Liver (tissue), 9 donors: Measurements from ENCODE around the gene ZNF584. TPM values are rescaled to one million over a fixed set of nuclear protein-coding genes. Genes with fewer than 3 reads are reported as not detected.

Experiments used
- DNase-seq: peaks from one replicate; pipeline ENCODE4 v3.0.0-alpha.2; 2017; ENCODE audit warnings: low spot score
- H3K27ac ChIP-seq, 2 donors: one replicate each; pipeline ENCODE4 v1.7.0; 2013; ENCODE audit warnings: inconsistent platforms in 2 of 2, low read length in 2 of 2, control low read depth in 1 of 2, low read depth in 1 of 2, mild to moderate bottlenecking in 1 of 2
- H3K27me3 ChIP-seq, 4 donors: one replicate each; pipeline versions ENCODE4 v1.6.1 to v1.7.0; 2013; ENCODE audit warnings: low read length in 3 of 4, inconsistent platforms in 1 of 4, mild to moderate bottlenecking in 1 of 4, moderate library complexity in 1 of 4; ENCODE audit not compliant: control insufficient read depth in 4 of 4, insufficient read depth in 4 of 4
- H3K36me3 ChIP-seq, 4 donors: one replicate each; pipeline versions ENCODE4 v1.6.1 to v1.7.0; 2013; ENCODE audit warnings: low read length in 3 of 4, mild to moderate bottlenecking in 3 of 4, low read depth in 1 of 4, moderate library complexity in 1 of 4; ENCODE audit not compliant: control insufficient read depth in 4 of 4, insufficient read depth in 3 of 4
- H3K4me1 ChIP-seq, 4 donors: one replicate each; pipeline versions ENCODE4 v1.6.1 to v1.7.0; 2013; ENCODE audit warnings: low read length in 3 of 4, mild to moderate bottlenecking in 3 of 4, moderate library complexity in 1 of 4; ENCODE audit not compliant: control insufficient read depth in 4 of 4, insufficient read depth in 4 of 4
- H3K4me3 ChIP-seq, 3 donors: one replicate each; pipeline versions ENCODE4 v1.6.1 to v1.7.0; 2013; ENCODE audit warnings: low read length in 3 of 3, control low read depth in 1 of 3, low read depth in 1 of 3, mild to moderate bottlenecking in 1 of 3
- H3K9ac ChIP-seq, 2 donors: one replicate each; pipeline ENCODE4 v1.7.0; 2013; ENCODE audit warnings: low read length in 2 of 2, mild to moderate bottlenecking in 2 of 2, moderate library complexity in 2 of 2, control low read depth in 1 of 2, low read depth in 1 of 2
- H3K9me3 ChIP-seq, 4 donors: one replicate each; pipeline versions ENCODE4 v1.6.1 to v1.7.0; 2013; ENCODE audit warnings: low read length in 3 of 4; ENCODE audit not compliant: control insufficient read depth in 4 of 4
- FOXA1 ChIP-seq: IDR thresholded peaks from 2 replicates; pipeline ENCODE4 v1.6.1; 2016; ENCODE audit warnings: antibody characterized with exemption
- FOXA2 ChIP-seq: IDR thresholded peaks from 2 replicates; pipeline ENCODE4 v1.6.1; 2016; ENCODE audit warnings: antibody characterized with exemption
- GABPA ChIP-seq, 2 donors: IDR thresholded peaks in 1 of 2; conservative IDR thresholded peaks in 1 of 2; 2 replicates each; pipeline ENCODE4 v1.6.1; 2016; ENCODE audit warnings: antibody characterized with exemption in 2 of 2, mild to moderate bottlenecking in 1 of 2, moderate library complexity in 1 of 2
- HNF4A ChIP-seq, 2 donors: conservative IDR thresholded peaks; 2 replicates each; pipeline ENCODE4 v1.6.1; 2016; ENCODE audit warnings: antibody characterized with exemption in 2 of 2, mild to moderate bottlenecking in 2 of 2
- JUND ChIP-seq, 2 donors: IDR thresholded peaks; 2 replicates each; pipeline ENCODE4 v1.6.1; 2016; ENCODE audit warnings: antibody characterized with exemption in 2 of 2
- RAD21 ChIP-seq, 2 donors: IDR thresholded peaks; 2 replicates each; pipeline ENCODE4 v1.6.1; 2016; ENCODE audit warnings: antibody characterized with exemption in 2 of 2, mild to moderate bottlenecking in 2 of 2
- RXRA ChIP-seq, 2 donors: IDR thresholded peaks; 2 replicates each; pipeline ENCODE4 v1.6.1; 2017 to 2018; ENCODE audit warnings: antibody characterized with exemption in 2 of 2, mild to moderate bottlenecking in 1 of 2
- SP1 ChIP-seq: IDR thresholded peaks from 2 replicates; pipeline ENCODE4 v1.6.1; 2018; ENCODE audit warnings: antibody characterized with exemption, mild to moderate bottlenecking
- TAF1 ChIP-seq: conservative IDR thresholded peaks from 2 replicates; pipeline ENCODE4 v1.6.1; 2016; ENCODE audit warnings: antibody characterized with exemption, mild to moderate bottlenecking
- YY1 ChIP-seq: IDR thresholded peaks from 2 replicates; pipeline ENCODE4 v1.6.1; 2016; ENCODE audit warnings: antibody characterized with exemption, mild to moderate bottlenecking
- WGBS: extraction: QIAGEN DNeasy Blood & Tissue Kit; methylation state at CpG from one replicate; pipeline ENCODE4 v1.1.7; 2013; 5-methylcytosine and 5-hydroxymethylcytosine counted together
- polyA plus RNA-seq, 2 donors: library from polyadenylated mRNA; stranded (reverse) in 1 of 2; unstranded in 1 of 2; fragments of 200-250 nt in 1 of 2; fragments of >200 nt in 1 of 2; fragmentation: Nextera tagmentation in 1 of 2; extraction: Ambion mirVana in 1 of 2; gene quantifications; one replicate each; pipeline versions ENCODE4 v1.2.1 to v1.2.3, GENCODE V29; 2013 to 2015
- total RNA-seq, 2 donors: library from RNA; depleted of rRNA; stranded (reverse); fragments of >200 nt; gene quantifications; one replicate each; pipeline ENCODE4 v1.2.3, GENCODE V29; 2014
- TF ChIP-seq, protein P1 (sequence below): IDR thresholded peaks from 2 replicates; pipeline ENCODE4 v1.6.1; 2016; ENCODE audit warnings: antibody characterized with exemption
- TF ChIP-seq, protein P2 (sequence below): IDR thresholded peaks from 2 replicates; pipeline ENCODE4 v1.6.1; 2016; ENCODE audit warnings: antibody characterized with exemption
- TF ChIP-seq, protein P3 (sequence below): fragments of 150-350 bp; IDR thresholded peaks from 2 replicates; pipeline ENCODE4 v1.5.1; 2017; ENCODE audit warnings: improper control_type of control experiment, low read depth, low read length; ENCODE audit not compliant: missing input control
- TF ChIP-seq, protein P4 (sequence below): IDR thresholded peaks from 2 replicates; pipeline ENCODE4 v1.6.1; 2016; ENCODE audit warnings: antibody characterized with exemption
- TF ChIP-seq, protein P5 (sequence below): IDR thresholded peaks from 2 replicates; pipeline ENCODE4 v1.6.1; 2016; ENCODE audit warnings: antibody characterized with exemption, mild to moderate bottlenecking
- donor health status: healthy.
- donor health status: healthy.
- donor health status: healthy.
- donor health status: healthy.
- donor health status: healthy.

Gene ZNF584
- total and polyA plus RNA-seq, 4 donors = 3.6 to 12.6 (median 10.0) TPM

DNA sequence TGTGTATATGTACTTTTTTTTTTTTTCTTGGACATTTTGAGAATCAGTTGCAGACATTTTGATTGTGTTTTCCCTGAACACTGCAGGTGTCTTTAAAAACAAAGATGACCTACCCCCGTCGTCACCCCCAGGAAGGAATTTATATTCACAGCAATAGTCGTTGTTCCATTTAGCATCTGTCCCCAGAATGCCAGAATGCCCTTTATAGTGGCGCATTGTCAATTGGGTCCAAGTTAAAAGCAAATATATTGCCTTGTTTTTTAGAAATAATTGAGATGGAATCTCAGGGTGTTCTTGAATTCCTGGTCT, 14.8 kb upstream of the ZNF584 start:
- Histone ChIP-seq H3K9me3 (no peaks in the 10 kb centered on the region), H3K4me3 (no peak overlapping the region), H3K36me3 (peaks cover 24 to 48% (median 30%) of the 10 kb centered on the region in 4 donors), H3K9ac (no peak overlapping the region), H3K4me1 (peaks cover 0 to 6% (median 4%) of the 10 kb centered on the region in 4 donors), H3K27me3 (peaks cover 0 to 5% (median 0%) of the 10 kb centered on the region in 4 donors), H3K27ac (no peak overlapping the region)
- TF ChIP-seq RAD21 (IDR thresholded peaks at IDR 0.05) (no peak), HNF4A (conservative IDR thresholded peaks at IDR 0.05) (no peak), TAF1 (no peak), FOXA1 (no peak), FOXA2 (no peak), SP1 (no peak), GABPA (IDR thresholded peaks at IDR 0.05 in 1 of 2, conservative IDR thresholded peaks at IDR 0.05 in 1 of 2) (no peak), JUND (IDR thresholded peaks at IDR 0.05) (no peak), YY1 (no peak)
- TF ChIP-seq, protein P1, sequence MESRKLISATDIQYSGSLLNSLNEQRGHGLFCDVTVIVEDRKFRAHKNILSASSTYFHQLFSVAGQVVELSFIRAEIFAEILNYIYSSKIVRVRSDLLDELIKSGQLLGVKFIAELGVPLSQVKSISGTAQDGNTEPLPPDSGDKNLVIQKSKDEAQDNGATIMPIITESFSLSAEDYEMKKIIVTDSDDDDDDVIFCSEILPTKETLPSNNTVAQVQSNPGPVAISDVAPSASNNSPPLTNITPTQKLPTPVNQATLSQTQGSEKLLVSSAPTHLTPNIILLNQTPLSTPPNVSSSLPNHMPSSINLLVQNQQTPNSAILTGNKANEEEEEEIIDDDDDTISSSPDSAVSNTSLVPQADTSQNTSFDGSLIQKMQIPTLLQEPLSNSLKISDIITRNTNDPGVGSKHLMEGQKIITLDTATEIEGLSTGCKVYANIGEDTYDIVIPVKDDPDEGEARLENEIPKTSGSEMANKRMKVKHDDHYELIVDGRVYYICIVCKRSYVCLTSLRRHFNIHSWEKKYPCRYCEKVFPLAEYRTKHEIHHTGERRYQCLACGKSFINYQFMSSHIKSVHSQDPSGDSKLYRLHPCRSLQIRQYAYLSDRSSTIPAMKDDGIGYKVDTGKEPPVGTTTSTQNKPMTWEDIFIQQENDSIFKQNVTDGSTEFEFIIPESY = no peak
- TF ChIP-seq, protein P2, sequence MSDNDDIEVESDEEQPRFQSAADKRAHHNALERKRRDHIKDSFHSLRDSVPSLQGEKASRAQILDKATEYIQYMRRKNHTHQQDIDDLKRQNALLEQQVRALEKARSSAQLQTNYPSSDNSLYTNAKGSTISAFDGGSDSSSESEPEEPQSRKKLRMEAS = no peak
- TF ChIP-seq, protein P3, sequence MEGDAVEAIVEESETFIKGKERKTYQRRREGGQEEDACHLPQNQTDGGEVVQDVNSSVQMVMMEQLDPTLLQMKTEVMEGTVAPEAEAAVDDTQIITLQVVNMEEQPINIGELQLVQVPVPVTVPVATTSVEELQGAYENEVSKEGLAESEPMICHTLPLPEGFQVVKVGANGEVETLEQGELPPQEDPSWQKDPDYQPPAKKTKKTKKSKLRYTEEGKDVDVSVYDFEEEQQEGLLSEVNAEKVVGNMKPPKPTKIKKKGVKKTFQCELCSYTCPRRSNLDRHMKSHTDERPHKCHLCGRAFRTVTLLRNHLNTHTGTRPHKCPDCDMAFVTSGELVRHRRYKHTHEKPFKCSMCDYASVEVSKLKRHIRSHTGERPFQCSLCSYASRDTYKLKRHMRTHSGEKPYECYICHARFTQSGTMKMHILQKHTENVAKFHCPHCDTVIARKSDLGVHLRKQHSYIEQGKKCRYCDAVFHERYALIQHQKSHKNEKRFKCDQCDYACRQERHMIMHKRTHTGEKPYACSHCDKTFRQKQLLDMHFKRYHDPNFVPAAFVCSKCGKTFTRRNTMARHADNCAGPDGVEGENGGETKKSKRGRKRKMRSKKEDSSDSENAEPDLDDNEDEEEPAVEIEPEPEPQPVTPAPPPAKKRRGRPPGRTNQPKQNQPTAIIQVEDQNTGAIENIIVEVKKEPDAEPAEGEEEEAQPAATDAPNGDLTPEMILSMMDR = no peak
- TF ChIP-seq, protein P4, sequence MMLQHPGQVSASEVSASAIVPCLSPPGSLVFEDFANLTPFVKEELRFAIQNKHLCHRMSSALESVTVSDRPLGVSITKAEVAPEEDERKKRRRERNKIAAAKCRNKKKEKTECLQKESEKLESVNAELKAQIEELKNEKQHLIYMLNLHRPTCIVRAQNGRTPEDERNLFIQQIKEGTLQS = no peak
- DNase-seq = no peak
- WGBS = 92% methylated on average over 4 of the region's 4 CpGs

DNA sequence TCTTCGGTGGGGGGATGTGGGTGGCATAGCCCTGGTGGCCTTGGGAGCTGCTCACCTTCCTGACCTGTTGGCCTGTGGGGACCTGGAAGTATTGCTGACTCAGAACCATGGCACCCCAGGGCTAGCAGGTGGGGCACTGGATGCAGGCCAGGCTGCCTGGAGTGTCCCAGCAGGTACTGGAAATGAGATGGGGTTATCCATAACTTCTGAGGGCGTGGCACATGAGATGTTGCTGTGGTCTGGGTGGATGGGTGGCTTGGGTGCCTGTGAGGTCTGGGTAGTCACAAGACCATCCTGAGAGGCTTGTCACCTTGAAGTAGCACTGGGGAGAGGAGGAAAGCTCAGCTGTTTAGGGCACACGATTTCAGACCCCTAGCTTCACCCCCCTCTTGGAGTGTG, 13.6 kb upstream of the ZNF584 start:
- no peak for DNase-seq
- Histone ChIP-seq H3K27me3 (peaks cover 0 to 5% (median 0%) of the 10 kb centered on the region in 4 donors), H3K9me3 (no peaks in the 10 kb centered on the region), H3K4me1 (peaks cover 0 to 6% (median 3%) of the 10 kb centered on the region in 4 donors), H3K36me3 (peaks cover 23 to 42% (median 26%) of the 10 kb centered on the region in 4 donors), H3K27ac (no peak overlapping the region), H3K9ac (no peak overlapping the region), H3K4me3 (no peak overlapping the region)
- TF ChIP-seq, protein P3 = no peak
- TF ChIP-seq, protein P5, sequence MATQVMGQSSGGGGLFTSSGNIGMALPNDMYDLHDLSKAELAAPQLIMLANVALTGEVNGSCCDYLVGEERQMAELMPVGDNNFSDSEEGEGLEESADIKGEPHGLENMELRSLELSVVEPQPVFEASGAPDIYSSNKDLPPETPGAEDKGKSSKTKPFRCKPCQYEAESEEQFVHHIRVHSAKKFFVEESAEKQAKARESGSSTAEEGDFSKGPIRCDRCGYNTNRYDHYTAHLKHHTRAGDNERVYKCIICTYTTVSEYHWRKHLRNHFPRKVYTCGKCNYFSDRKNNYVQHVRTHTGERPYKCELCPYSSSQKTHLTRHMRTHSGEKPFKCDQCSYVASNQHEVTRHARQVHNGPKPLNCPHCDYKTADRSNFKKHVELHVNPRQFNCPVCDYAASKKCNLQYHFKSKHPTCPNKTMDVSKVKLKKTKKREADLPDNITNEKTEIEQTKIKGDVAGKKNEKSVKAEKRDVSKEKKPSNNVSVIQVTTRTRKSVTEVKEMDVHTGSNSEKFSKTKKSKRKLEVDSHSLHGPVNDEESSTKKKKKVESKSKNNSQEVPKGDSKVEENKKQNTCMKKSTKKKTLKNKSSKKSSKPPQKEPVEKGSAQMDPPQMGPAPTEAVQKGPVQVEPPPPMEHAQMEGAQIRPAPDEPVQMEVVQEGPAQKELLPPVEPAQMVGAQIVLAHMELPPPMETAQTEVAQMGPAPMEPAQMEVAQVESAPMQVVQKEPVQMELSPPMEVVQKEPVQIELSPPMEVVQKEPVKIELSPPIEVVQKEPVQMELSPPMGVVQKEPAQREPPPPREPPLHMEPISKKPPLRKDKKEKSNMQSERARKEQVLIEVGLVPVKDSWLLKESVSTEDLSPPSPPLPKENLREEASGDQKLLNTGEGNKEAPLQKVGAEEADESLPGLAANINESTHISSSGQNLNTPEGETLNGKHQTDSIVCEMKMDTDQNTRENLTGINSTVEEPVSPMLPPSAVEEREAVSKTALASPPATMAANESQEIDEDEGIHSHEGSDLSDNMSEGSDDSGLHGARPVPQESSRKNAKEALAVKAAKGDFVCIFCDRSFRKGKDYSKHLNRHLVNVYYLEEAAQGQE = no peak
- TF ChIP-seq JUND (IDR thresholded peaks at IDR 0.05) (no peak), RXRA (IDR thresholded peaks at IDR 0.05) (no peak), GABPA (IDR thresholded peaks at IDR 0.05 in 1 of 2, conservative IDR thresholded peaks at IDR 0.05 in 1 of 2) (no peak)
- WGBS = 77% methylated on average over 3 of the region's 3 CpGs
